ENCODE measurements around the gene BNC2. TPM values are rescaled to one million over a fixed set of nuclear protein-coding genes. Genes with fewer than 3 reads are reported as not detected.

The BNC2 gene
- total RNA-seq, 4 donors from 2014 or later, result 19.0 to 53.6 (median 25.3) TPM

DNA sequence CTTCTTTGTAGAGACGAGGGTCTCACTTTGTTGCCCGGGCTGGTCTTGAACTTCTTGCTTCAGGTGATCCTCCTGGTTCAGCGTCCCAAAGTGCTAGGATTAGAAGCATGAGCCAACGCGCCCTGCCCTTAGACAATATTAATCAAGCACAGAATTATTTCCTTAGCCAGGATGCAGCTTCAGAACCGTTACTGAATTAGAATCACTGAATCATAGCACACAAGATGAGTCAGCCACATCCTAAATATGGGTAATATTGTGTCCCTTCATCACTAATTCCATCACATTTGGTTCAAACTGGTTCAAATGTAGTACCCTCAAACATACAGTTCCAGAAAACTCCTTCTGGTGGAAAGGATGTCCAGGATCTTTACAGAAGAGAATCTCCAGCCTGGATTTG, 82.7 kb downstream of the BNC2 start:
- TF ChIP-seq, protein P1, sequence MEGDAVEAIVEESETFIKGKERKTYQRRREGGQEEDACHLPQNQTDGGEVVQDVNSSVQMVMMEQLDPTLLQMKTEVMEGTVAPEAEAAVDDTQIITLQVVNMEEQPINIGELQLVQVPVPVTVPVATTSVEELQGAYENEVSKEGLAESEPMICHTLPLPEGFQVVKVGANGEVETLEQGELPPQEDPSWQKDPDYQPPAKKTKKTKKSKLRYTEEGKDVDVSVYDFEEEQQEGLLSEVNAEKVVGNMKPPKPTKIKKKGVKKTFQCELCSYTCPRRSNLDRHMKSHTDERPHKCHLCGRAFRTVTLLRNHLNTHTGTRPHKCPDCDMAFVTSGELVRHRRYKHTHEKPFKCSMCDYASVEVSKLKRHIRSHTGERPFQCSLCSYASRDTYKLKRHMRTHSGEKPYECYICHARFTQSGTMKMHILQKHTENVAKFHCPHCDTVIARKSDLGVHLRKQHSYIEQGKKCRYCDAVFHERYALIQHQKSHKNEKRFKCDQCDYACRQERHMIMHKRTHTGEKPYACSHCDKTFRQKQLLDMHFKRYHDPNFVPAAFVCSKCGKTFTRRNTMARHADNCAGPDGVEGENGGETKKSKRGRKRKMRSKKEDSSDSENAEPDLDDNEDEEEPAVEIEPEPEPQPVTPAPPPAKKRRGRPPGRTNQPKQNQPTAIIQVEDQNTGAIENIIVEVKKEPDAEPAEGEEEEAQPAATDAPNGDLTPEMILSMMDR (IDR thresholded peaks at IDR 0.05), result no peak
- no peak for ATAC-seq (ENCODE audit: low FRiP score)
- DNase-seq (ENCODE audit: low spot score), result no peak

GRCh38 chr9:16784002-16784401, 86.5 kb downstream of the BNC2 start:
- DNase-seq (ENCODE audit: low spot score), result no peak
- no peak for ATAC-seq (ENCODE audit: low FRiP score)
- TF ChIP-seq, protein P1 (IDR thresholded peaks at IDR 0.05), result no peak

DNA sequence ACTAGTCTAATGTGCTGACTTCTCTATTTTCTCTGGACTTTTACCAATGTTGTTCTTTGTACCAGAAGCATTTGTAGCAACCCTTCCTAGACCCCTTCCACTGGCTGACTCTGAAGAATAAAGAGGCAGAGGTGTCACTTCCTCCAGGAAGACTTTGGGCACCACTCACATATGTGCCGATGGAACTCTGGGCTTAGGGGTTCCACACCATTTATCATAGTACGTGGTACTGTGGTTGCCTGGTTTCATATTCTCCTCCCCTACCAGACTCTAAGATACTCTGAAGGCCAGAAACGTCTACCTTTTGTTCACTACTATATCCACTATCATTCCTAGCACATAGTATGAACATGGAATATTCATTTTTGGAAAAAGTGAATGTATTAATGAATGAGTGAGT, 88.0 kb downstream of the BNC2 start:
- DNase-seq (ENCODE audit: low spot score) (no peak), ATAC-seq (ENCODE audit: low FRiP score) (no peak)
- TF ChIP-seq, protein P1 (IDR thresholded peaks at IDR 0.05), result no peak

- ATAC-seq (ENCODE audit: low FRiP score) (no peak), DNase-seq (ENCODE audit: low spot score) (no peak)
- TF ChIP-seq, protein P1 (IDR thresholded peaks at IDR 0.05), result no peak
Measured at GRCh38 chr9:16775330-16775729, 95.1 kb downstream of the BNC2 start.

- TF ChIP-seq, protein P1 (IDR thresholded peaks at IDR 0.05), result no peak
- DNase-seq (ENCODE audit: low spot score) (no peak), ATAC-seq (ENCODE audit: low FRiP score) (no peak)
Measured at GRCh38 chr9:16773617-16774016, 96.9 kb downstream of the BNC2 start.

DNA sequence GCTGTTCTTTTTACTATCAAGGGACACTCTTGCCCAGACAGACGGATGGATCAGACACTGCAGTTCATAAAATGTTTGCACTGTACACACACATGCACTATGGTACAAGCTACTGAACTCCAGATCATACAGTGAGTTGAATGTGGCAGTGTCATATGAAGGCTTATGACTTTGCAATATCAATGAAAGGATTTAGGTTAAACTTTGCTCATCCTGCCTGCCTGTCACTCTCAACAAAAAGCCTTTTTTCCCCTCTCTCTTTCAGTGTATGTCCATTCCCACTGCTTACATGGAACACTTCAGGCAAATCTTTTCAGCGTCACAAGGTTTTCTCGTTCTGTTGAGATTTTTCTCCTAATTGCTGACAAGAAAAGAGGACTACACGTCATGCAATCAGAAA, 97.4 kb downstream of the BNC2 start:
- ATAC-seq (ENCODE audit: low FRiP score) (no peak), DNase-seq (ENCODE audit: low spot score) (no peak)
- TF ChIP-seq, protein P1 (IDR thresholded peaks at IDR 0.05), result no peak

DNA sequence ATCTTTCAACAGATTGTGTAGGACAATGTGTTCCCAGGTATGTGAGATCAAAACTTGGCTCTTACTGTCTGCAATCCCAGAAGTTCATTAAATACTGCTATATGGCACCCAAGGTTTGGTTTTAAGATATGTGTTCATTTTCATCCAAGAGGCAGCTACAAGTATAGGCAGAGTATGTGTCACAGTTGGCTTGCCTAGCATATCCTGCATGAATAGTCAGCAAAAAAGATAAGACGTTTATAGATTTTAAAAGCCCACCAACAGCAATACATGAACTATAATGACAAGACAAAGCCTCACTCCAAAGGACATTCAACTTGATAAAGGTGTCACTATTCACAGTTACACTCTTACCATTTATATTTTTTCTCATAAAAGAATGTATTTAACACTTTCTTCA, 99.1 kb downstream of the BNC2 start:
- DNase-seq (ENCODE audit: low spot score), result no peak
- no peak for ATAC-seq (ENCODE audit: low FRiP score)
- TF ChIP-seq, protein P1 (IDR thresholded peaks at IDR 0.05), result no peak
